ENCODE results near the gene BCAN. TPM values are rescaled to one million over a fixed set of nuclear protein-coding genes. Genes with fewer than 3 reads are reported as not detected.

Gene BCAN
- total RNA-seq, 2 donors from 2014 or later, result 0.26 TPM; not detected in 1

DNA sequence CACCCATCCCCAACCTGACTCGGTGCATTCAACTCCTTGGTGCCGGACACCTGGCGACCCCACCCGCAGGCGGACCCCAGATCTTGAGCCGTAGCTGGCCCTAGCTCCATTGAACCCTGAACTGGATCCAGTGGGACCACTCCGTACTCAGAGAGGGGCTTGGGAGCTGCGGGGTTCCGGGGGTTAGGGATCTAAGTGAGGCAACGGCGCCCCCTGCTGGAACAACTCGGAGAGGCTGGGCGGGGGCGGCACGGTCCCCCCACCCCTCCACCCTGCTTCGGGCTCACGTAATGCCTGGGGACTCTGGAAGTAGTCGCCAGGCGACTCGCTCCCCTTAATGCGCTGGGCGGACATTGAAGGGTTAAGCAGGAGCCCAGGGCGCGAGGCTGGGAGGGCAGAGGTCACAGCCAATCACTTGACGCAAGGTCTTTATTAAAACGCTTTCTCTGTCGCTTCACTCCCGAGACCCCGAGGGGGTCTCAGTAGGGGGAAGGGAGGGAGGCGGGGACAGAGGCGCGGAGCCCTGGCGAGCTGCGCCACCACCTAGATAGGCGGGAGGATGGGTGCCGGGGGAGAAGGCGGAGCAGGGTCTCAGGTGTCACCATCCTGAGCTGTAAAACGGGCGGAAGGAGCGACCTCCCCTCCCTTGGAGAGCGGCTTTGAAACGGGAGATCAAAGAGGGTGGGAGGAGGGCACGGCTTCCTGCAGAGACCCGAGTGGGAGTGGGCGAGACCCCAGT, 64.2 kb downstream of the BCAN start:
- H3K27me3 ChIP-seq, result peaks cover 0 to 6% of the 10 kb centered on the region in 2 donors
- intact Hi-C loops (cut with DNase I), result no loop called here

GRCh38 chr1:156706657-156707416, 64.9 kb downstream of the BCAN start:
- no peak overlapping the region for H3K4me3 ChIP-seq
- no peak for TF ChIP-seq CTCF (IDR thresholded peaks at IDR 0.05)
- no peak for TF ChIP-seq POLR2A (IDR thresholded peaks at IDR 0.05)
- H3K27me3 ChIP-seq, result peaks cover 0 to 6% of the 10 kb centered on the region in 2 donors
- peaks cover 41% of the 10 kb centered on the region for H3K4me1 ChIP-seq
- DNase-seq (peak; percentile 32 to 62 (median 48)), ATAC-seq (peak; percentile 15)
- H3K27ac ChIP-seq, result peak overlapping the region in 1 of 4 donors; percentile 26
- intact Hi-C loops (cut with DNase I), result no loop called here
- no peaks in the 10 kb centered on the region for H3K9me3 ChIP-seq
- H3K36me3 ChIP-seq (replicated peaks in 1 of 2; ENCODE audit: insufficient read depth in 1 of 2, low read depth in 2 of 2), result no peaks in the 10 kb centered on the region
- WGBS, 2 donors, result 15 to 27% methylated on average over 23 to 29 of the region's 29 CpGs

More for the DNA sequence above, 64.2 kb downstream of the BCAN start:
- no peaks in the 10 kb centered on the region for H3K36me3 ChIP-seq (replicated peaks in 1 of 2; ENCODE audit: insufficient read depth in 1 of 2, low read depth in 2 of 2)
- TF ChIP-seq POLR2A (IDR thresholded peaks at IDR 0.05), result no peak
- peak; percentile 60 to 75 (median 72) for TF ChIP-seq CTCF (IDR thresholded peaks at IDR 0.05)
- DNase-seq (peak; percentile 51 to 77 (median 61)), ATAC-seq (peak; percentile 55)
- peaks cover 41% of the 10 kb centered on the region for H3K4me1 ChIP-seq
- no peaks in the 10 kb centered on the region for H3K9me3 ChIP-seq
- H3K4me3 ChIP-seq, result peak overlapping the region in 1 of 2 donors; percentile 5
- 1 to 2% methylated on average over 24 to 45 of the region's 45 CpGs for WGBS, 2 donors
- H3K27ac ChIP-seq, result peak overlapping the region in 1 of 4 donors; percentile 26

- H3K9me3 ChIP-seq, result no peaks in the 10 kb centered on the region
- no peaks in the 10 kb centered on the region for H3K36me3 ChIP-seq (replicated peaks in 1 of 2; ENCODE audit: insufficient read depth in 1 of 2, low read depth in 2 of 2)
- H3K4me1 ChIP-seq, result peaks cover 41% of the 10 kb centered on the region
- no peak for TF ChIP-seq POLR2A (IDR thresholded peaks at IDR 0.05)
- TF ChIP-seq CTCF (IDR thresholded peaks at IDR 0.05), result no peak
- intact Hi-C loops (cut with DNase I), result no loop called here
- no peak overlapping the region for H3K4me3 ChIP-seq
- ATAC-seq (no peak), DNase-seq (no peak)
- peaks cover 0 to 6% of the 10 kb centered on the region in 2 donors for H3K27me3 ChIP-seq
- H3K27ac ChIP-seq, result no peak overlapping the region
- WGBS, 2 donors, result 55 to 80% methylated on average over 5 to 8 of the region's 8 CpGs
These were observed 65.7 kb downstream of the BCAN start for GRCh38 chr1:156707417-156708217.

DNA sequence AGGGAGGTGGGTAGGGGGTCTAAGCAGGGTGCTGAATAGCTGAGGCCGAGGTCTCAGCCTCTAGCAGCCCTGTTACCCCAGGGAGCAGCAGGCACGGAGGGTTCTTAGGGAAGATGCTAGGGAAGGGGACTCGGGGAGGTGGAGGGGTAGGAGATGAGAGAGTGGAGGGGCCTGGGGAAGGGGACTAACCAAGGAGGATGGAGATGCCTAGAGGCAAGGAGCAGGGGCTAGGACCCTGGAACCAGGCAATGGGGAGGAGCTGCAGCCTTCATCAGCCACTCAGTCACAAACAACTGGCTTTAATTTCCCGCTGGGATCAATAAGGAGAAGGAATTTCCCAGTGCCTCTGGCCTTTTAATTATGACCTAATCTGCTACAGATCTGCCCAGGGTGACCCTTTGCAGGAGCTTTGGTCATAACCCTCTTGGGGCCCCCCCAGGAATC, 66.3 kb downstream of the BCAN start:
- H3K9me3 ChIP-seq, result no peaks in the 10 kb centered on the region
- H3K27me3 ChIP-seq, result peaks cover 0 to 6% of the 10 kb centered on the region in 2 donors
- no peaks in the 10 kb centered on the region for H3K36me3 ChIP-seq (replicated peaks in 1 of 2; ENCODE audit: insufficient read depth in 1 of 2, low read depth in 2 of 2)
- H3K27ac ChIP-seq, result no peak overlapping the region
- ATAC-seq (no peak), DNase-seq (no peak)
- intact Hi-C loops (cut with DNase I), result no loop called here
- no peak overlapping the region for H3K4me3 ChIP-seq
- TF ChIP-seq CTCF (IDR thresholded peaks at IDR 0.05) (no peak), POLR2A (IDR thresholded peaks at IDR 0.05) (no peak)
- 64% methylated on average over 4 of the region's 4 CpGs for WGBS, 2 donors
- peaks cover 41% of the 10 kb centered on the region for H3K4me1 ChIP-seq
